NT2/D1 (cell line): ENCODE measurements around the gene WDR27.
A peak's percentile ranks its signal among the peaks of the same experiment; 100 is the strongest.

Experiments used
- DNase-seq: peaks from one replicate; pipeline ENCODE4 v3.0.0-alpha.2; 2011; ENCODE audit warnings: low read depth, low spot score
- H3K27me3 ChIP-seq: 2 replicates; pipeline ENCODE4 v1.6.0; 2011; ENCODE audit warnings: mild to moderate bottlenecking; ENCODE audit not compliant: insufficient read length, insufficient read depth
- H3K36me3 ChIP-seq: 2 replicates; pipeline ENCODE4 v1.6.1; 2011; ENCODE audit warnings: mild to moderate bottlenecking, low read length, mixed read lengths; ENCODE audit not compliant: insufficient read depth, insufficient read length
- H3K4me1 ChIP-seq: 2 replicates; pipeline ENCODE4 v1.5.1; 2011; ENCODE audit not compliant: insufficient read depth, insufficient read length
- H3K4me3 ChIP-seq: 2 replicates; pipeline ENCODE4 v1.5.1; 2011; ENCODE audit warnings: low read depth; ENCODE audit not compliant: insufficient read length
- H3K9ac ChIP-seq: 2 replicates; pipeline ENCODE4 v1.6.0; 2011; ENCODE audit warnings: low read depth; ENCODE audit not compliant: insufficient read length
- H3K9me3 ChIP-seq: 2 replicates; pipeline ENCODE4 v1.5.1; 2011; ENCODE audit warnings: mild to moderate bottlenecking, low read length; ENCODE audit not compliant: insufficient read depth
- SUZ12 ChIP-seq: IDR thresholded peaks from 2 replicates; pipeline ENCODE4 v1.6.1; 2011; ENCODE audit not compliant: insufficient read length, insufficient read depth; ENCODE audit errors: extremely low read depth
- YY1 ChIP-seq: IDR thresholded peaks from 2 replicates; pipeline ENCODE4 v1.6.1; 2011; ENCODE audit not compliant: insufficient read length, insufficient read depth
- ZNF274 ChIP-seq: IDR thresholded peaks from 2 replicates; pipeline ENCODE4 v1.6.1; 2011; ENCODE audit warnings: mild to moderate bottlenecking, low read depth, low read length

Gene WDR27

GRCh38 chr6:169427856-169428255 is 274.0 kb downstream of the WDR27 start:
- DNase-seq: no peak
- no peak for TF ChIP-seq YY1
- no peak for TF ChIP-seq ZNF274
- no peak for TF ChIP-seq SUZ12
- Histone ChIP-seq H3K9ac (peak overlapping the region; percentile 27), H3K9me3 (peaks cover 27% of the 10 kb centered on the region; the same call in 1 of the 2 replicates), H3K36me3 (no peaks in the 10 kb centered on the region), H3K4me3 (no peak overlapping the region), H3K27me3 (no peaks in the 10 kb centered on the region), H3K4me1 (peaks cover 12% of the 10 kb centered on the region)

- Histone ChIP-seq H3K9ac (no peak overlapping the region), H3K4me1 (peaks cover 12% of the 10 kb centered on the region), H3K9me3 (peaks cover 21% of the 10 kb centered on the region; the same call in 1 of the 2 replicates), H3K36me3 (no peaks in the 10 kb centered on the region), H3K4me3 (no peak overlapping the region), H3K27me3 (no peaks in the 10 kb centered on the region)
- TF ChIP-seq ZNF274 (no peak), YY1 (no peak), SUZ12 (no peak)
- DNase-seq: no peak
These were observed 275.2 kb downstream of the WDR27 start for GRCh38 chr6:169426611-169427010.

DNA sequence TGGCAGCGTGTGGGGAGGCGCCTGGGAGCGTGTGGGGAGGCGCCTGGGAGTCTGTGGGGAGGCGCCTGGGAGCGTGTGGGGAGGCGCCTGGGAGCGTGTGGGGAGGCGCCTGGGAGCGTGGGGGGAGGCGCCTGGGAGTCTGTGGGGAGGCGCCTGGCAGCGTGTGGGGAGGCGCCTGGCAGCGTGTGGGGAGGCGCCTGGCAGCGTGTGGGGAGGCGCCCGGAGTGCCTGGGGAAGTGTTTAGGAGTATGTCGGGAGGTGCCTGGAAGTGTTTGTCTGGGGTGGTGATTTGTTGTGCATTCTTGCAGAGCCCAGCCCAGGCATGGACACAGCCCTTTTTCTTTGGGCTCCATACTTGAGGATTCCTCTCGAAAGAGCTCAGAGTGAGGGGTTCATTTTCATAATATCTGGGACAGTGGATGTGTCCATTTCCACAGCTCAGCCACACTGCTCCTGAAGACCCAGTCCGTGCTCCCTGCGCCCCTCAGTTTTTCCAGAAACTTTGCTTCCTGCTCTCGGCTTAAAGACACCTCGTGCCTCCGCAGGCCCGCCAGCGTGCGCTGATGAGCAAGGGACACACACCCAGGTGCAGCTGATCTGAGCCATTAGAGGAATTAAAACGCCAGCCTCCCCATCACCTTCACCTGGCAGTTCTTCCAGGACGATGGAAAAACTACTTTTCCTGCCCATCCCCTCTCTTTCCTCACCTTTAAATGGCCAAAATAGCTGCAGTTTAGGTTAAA is 276.0 kb downstream of the WDR27 start:
- Histone ChIP-seq H3K9me3 (peaks cover 13% of the 10 kb centered on the region; the same call in 1 of the 2 replicates), H3K4me1 (peaks cover 12% of the 10 kb centered on the region), H3K27me3 (no peaks in the 10 kb centered on the region), H3K36me3 (no peaks in the 10 kb centered on the region), H3K9ac (no peak overlapping the region), H3K4me3 (no peak overlapping the region)
- DNase-seq: no peak
- no peak for TF ChIP-seq ZNF274
- no peak for TF ChIP-seq SUZ12
- TF ChIP-seq YY1: no peak

- H3K27me3 ChIP-seq: no peaks in the 10 kb centered on the region
- no peak overlapping the region for H3K9ac ChIP-seq
- no peak for DNase-seq
- H3K9me3 ChIP-seq: peaks cover 3% of the 10 kb centered on the region; the same call in 1 of the 2 replicates
- no peak overlapping the region for H3K4me3 ChIP-seq
- H3K4me1 ChIP-seq: peaks cover 12% of the 10 kb centered on the region
- no peaks in the 10 kb centered on the region for H3K36me3 ChIP-seq
- TF ChIP-seq ZNF274 (no peak), YY1 (no peak), SUZ12 (no peak)
These were observed 277.0 kb downstream of the WDR27 start for GRCh38 chr6:169424821-169425240.

DNA sequence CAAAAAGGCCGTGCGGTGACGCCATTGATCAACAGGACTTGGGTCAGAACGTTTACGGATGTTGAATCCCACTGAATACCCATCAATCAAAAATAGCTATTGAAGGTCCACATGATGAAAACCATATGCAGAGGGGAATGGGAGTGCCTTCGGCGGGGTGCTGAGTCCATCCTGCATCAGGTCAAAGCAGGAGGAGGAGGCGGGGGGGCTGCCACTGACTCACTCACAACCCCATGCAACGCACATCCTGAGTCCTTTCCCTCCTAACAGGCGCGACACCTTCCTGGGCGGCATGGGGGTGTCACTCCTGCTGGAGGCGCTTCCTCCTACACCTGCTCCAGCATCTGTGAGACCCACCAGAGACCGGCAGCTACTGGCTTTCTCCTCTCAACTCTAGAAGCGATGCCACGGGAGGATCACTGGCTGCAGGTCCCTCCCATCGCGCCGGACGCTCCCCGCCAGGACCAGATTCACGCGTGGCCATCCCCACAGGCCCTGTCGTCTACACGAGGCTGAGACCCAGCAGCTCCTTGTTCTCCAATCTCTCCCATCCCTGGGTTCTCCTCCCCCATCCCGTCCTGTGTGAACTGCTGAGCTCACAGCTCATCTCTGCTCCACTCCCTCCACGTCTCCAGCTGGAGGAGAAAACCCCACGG is 277.6 kb downstream of the WDR27 start:
- H3K4me3 ChIP-seq: no peak overlapping the region
- H3K9ac ChIP-seq: no peak overlapping the region
- H3K9me3 ChIP-seq: no peaks in the 10 kb centered on the region
- no peaks in the 10 kb centered on the region for H3K27me3 ChIP-seq
- H3K4me1 ChIP-seq: peaks cover 12% of the 10 kb centered on the region
- TF ChIP-seq YY1: no peak
- TF ChIP-seq SUZ12: no peak
- TF ChIP-seq ZNF274: no peak
- H3K36me3 ChIP-seq: no peaks in the 10 kb centered on the region
- DNase-seq: no peak

DNA sequence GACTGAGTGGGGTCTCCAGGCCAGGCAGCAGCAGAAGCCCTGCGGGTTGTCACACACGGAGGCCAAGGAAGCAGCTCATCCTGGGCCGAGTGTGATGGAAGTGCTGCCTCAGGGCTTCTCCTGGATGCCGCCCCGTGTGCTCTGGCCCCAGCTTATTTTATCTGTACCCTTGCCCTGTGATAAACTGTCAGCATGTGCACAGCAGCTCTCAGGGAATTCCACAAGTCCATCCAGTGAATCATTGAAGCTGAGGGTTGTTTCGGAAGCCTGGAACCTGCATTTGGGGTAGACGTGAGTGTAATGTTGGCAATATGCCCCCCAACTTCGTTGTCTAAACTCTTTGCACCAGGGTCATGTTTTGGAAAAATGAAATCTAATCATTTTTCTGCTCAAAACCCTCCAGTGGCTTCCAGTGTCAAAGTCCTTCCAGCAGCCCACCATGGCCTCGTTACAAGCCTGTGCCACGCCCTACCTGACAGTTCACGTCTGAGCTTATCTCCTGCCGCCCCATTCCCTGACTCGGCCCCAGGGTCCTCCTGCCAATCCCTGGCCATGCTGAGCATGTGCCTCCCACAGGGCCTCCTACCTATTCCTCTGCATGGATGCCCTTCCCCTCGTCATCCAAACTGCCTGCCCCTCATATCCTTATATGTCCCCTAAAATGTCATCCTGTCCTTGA is 280.1 kb downstream of the WDR27 start:
- no peak for DNase-seq
- no peak overlapping the region for H3K4me3 ChIP-seq
- H3K4me1 ChIP-seq: peaks cover 7% of the 10 kb centered on the region
- H3K36me3 ChIP-seq: no peaks in the 10 kb centered on the region
- H3K9ac ChIP-seq: no peak overlapping the region
- no peaks in the 10 kb centered on the region for H3K27me3 ChIP-seq
- TF ChIP-seq SUZ12 (no peak), ZNF274 (no peak), YY1 (no peak)
- no peaks in the 10 kb centered on the region for H3K9me3 ChIP-seq
